ENCODE results near the gene ZNF175.

The ZNF175 gene

GRCh38 chr19:51550848-51551672 lies 20.0 kb upstream of the ZNF175 start:
- DNase-seq: no peak

- DNase-seq: no peak
Observed at GRCh38 chr19:51551673-51552432, 19.2 kb upstream of the ZNF175 start.

GRCh38 chr19:51552608-51552995 lies 18.5 kb upstream of the ZNF175 start:
- no peak for DNase-seq

DNA sequence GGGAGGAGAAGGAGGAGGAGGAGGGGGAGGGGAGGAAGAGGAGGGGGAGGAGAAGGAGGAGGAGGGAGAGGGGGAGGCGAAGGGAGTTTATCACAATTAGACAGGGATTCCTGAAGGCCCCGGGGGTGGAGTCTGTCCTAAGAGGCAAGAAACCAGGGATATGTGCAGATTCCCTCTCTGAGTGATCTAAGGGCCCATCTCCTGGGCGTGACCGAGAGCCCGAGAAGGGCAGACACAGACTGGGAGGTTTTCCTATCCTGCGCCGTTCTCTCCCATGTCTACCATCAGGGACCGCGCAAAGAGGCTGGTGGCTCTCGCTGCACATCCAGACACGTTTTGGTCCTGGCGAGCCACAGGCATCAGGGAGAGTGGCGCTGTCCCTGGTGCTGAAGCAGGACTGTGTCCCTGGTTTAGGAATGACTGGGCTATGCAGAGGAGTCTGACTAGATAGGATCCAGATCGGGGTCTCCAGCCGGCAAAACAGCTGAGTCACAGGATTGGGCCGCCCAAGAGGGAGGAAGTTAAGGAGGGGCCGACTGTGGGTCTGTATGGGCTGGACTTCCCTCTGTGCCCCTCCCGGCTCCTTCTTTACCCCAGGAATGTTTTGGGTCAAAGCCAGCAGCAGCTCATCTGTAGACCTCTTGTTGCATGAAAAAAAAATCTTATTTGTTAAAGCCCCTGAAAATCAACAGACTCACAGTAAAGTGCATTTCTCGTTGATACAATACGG lies 17.9 kb upstream of the ZNF175 start:
- DNase-seq: peak; percentile 51

DNA sequence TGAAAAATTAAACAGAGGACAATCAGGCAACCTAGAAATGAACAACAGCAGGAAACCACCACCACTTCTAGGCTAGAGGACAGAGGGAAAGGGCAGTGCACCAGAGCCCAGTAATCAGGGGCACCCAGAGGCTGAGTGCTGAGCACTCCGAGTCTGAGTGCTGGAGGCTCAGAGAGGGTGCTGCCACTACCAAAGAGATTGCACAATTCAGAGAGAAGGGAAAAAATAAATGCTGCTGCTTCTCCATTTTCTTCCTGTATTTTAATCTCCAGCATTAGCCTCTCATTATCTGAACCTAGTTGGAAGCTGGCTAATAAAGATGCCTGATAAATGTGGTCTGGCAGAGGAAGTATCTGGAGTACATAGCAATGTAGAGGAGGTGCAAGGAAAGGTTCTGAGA lies 11.8 kb upstream of the ZNF175 start:
- DNase-seq: no peak

- no peak for DNase-seq
Observed at GRCh38 chr19:51560339-51560738, 10.7 kb upstream of the ZNF175 start.

DNA sequence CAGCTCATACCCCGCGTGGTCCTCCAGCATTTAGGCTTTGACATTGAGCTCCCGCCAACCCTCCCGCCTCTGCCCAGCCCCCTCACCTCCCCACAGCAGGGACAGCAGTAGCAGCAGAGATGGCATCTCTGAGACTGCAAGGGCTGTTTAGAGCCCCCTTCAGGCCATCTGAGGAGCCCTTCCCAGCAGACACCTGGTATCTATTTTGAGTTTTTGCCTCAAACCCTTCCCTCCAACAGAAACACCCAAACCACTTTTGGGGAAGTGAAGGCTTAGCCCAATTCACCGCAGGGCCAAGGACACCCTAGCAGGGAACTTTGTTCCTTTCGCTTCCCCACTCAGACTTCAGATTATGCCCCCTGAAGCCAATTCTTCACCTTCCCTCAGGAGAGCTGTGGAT lies 6.3 kb upstream of the ZNF175 start:
- DNase-seq: no peak

DNA sequence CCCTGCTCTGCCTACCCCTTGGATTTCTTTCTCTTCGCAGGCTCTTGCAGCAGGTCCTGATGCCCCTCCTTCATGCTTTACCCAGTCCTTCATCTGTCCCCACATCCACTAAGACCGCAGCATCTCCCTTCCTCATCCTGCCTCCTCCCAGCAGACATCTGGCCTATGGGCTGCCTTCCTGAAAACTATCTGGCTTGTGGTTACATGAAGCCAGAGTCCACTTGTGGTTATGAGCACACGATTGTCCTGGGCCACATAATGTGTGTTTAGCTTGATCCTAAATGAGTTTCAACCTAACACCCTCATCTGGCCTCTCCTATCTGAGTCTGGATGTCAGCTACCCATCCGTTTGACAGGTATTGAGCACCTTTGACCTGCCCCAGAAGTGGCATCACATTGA lies 5.5 kb upstream of the ZNF175 start:
- no peak for DNase-seq

DNA sequence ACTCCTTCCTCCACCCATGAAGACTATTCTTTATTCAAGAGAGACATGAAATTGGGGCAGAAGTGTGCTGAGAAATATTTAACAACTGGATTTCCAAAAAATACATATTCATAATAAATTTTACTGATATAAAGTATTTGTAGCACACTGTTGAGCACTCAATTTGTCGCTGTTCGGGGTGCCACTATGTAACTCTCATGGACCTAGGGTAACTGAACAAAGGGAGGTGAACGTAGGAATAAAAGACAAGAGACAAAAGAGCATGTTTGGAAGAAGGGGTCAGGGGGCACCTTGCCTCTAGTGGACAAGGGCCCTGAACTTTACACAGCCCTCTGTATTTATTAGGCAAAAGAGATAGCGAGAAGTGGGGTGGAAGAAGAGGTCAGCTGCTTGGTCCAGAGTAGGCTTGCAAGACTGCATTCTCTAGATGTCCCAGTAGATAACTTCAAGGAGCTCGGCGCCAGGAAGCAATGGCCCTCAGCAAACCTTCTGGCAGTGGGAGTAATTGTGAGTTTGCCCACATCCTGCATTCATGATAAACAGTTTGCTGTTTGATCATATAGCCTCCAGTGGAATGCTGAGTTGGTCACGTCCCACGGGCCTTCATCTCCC lies 4.5 kb upstream of the ZNF175 start:
- DNase-seq: no peak

DNA sequence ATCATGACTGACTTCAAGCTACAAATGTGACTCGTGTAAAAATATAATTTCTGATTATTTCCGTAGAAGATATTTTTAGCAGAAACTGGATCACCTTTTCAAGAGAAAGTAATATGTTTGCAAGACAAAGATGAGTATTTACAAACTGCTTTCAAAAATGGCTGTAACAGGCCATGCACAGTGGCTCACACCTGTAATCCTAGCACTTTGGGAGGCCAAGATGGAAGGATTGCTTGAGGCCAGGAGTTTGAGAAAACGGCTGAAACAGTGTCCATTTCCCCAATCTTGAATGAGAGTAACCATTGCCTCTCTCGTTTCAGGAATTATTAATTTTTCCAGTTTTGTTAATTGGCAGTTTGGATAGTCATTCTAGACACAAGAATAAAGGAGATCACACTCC lies 3.5 kb upstream of the ZNF175 start:
- no peak for DNase-seq

GRCh38 chr19:51568456-51568855 lies 2.6 kb upstream of the ZNF175 start:
- DNase-seq: no peak

GRCh38 chr19:51571599-51571998 lies 516 bp downstream of the ZNF175 start:
- DNase-seq: no peak

DNA sequence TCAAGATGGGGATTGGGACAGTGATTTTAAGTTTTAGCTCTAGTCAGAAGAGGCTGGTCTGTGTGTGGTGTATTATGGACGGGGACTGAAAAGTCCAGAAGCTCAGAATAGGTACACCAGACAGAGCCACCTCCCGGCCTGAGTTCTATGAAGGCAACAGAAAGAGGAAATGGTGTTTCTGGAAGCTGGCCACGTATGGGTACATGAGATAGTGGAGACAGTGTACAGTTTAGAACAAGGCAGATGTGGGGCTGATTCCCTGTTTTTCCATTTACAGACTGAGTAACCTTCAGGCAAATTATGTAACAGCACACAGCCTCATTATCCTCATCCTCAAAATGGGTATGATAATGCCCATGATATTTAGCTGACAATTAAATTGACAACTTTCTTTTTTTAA lies 1.3 kb downstream of the ZNF175 start:
- DNase-seq: no peak

DNA sequence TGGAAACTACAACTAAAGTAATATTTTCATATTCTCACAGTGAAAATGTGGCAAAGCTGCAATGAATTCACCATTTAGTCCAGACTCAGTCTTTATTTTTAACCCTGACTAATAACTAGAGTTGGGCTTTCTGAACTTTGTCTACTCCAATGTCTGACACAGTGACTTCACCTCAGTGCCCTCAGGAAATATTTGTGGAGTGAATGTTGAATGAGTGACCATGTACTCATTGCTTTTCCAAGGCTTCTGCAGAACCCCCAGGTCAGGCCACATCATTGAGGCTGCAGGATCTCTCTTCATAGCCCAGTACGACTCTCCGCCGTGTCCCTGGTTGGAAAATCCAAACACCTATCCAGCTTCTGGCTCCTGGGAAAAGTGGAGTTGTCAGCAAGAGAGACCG lies 1.8 kb downstream of the ZNF175 start:
- no peak for DNase-seq

DNA sequence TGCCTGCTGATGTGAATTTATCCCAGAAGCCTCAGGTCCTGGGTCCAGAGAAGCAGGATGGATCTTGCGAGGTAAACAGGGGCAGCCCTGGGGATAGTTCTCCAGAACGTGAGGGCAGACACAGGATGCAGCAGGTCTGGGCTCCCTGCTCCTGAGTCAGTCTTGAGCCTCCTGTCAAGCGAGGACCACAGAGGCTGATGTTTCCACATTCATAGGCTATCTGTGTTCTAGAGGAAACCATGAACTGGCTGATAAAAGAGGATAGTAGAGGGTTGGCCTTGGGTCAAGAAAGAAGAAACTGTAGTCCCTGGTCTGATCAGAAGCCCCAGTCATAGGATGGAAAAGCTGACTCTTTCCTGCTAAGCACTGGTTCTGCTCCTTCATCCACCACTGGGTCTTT lies 2.2 kb downstream of the ZNF175 start:
- no peak for DNase-seq

DNA sequence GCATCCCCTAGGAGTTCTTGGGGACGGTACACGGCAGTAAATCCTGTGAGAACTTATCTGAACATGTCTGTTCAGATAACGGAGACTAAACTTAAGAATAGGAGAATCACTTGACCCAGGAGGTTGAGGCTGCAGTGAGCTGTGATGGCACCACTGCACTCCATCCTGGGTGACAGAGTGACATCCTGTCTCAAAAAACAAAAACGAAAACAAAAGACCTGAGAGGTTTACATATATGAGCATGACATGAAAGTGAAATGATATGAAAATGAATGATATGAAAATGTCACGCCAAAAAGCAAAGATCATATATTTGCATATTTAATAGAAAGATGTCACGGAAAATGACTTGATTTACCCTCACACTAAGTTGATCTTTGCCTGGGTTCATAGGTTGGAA lies 5.8 kb downstream of the ZNF175 start:
- DNase-seq: no peak

DNA sequence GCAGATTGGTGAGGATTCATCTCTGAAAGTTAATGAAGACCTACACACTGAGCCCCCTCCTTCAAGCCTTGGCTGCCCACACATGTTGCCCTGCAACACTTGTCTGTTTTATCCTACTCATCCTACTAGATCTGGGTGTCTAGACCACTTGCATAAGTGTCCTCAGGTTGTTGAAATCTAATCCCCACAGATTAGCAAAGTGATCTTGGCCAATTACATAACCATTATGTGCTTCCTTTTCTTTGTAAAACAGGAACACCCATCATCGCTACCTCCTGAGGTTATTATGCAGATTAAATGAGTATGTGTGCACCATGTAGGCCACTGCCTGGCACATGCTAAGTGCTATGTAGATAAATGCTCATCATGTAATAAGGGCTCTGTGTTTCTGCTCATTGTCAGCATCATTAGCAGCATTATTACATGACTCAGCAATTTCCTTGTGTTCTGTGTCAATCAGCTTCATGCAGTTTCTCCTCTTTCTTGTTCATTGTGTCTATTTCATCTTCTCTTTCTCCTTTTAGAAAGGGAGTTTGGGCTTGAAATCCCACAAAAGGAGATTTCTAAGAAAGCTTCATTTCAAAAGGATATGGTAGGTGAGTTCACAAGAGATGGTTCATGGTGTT lies 15.1 kb downstream of the ZNF175 start:
- no peak for DNase-seq

- no peak for DNase-seq
Observed at GRCh38 chr19:51586799-51587198, 15.7 kb downstream of the ZNF175 start.

GRCh38 chr19:51587264-51588191 lies 16.4 kb downstream of the ZNF175 start:
- no peak for DNase-seq

DNA sequence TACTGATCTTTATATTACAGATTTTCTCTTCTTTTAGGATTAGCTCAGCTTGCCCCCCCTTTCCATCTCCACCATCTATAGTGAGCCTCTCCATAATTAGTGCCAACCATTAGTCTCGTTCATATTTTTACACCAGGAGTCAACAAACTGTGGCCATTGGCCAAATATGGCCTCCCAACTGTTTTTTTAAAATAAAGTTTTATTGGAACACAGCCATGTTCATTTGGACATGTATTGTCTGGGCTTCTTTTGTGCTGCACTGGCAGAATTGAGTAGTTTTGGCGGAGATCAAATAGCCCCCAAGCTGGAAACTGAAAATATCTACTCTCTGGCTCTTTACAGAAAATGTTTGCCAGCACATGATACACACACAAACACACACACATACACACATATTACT lies 18.4 kb downstream of the ZNF175 start:
- DNase-seq: no peak

- no peak for DNase-seq
Observed at GRCh38 chr19:51590441-51590840, 19.4 kb downstream of the ZNF175 start.

- DNase-seq: no peak
Observed at GRCh38 chr19:51592521-51592920, 21.4 kb downstream of the ZNF175 start.
